ACHN (cell line): ENCODE measurements around the gene KCNB1.

Source experiments
- DNase-seq: peaks from one replicate; pipeline ENCODE4 v3.0.0-alpha.2; 2015
- in situ Hi-C: cut with HindIII; loops from 2 replicates; pipeline ENCODE4 v1.10.0; 2017; ENCODE audit warnings: low sequenced_read_pairs, low pct_ligation_motif_present, low pct_unique_long_range_greater_than_20kb

The KCNB1 gene

GRCh38 chr20:49478754-49479689, 3.4 kb downstream of the KCNB1 start:
- in situ Hi-C loops: no loop called here
- no peak for DNase-seq

GRCh38 chr20:49478266-49478665, 4.2 kb downstream of the KCNB1 start:
- in situ Hi-C loops: no loop called here
- DNase-seq: peak; percentile 8

- DNase-seq: no peak
- in situ Hi-C loops: no loop called here
Measured at GRCh38 chr20:49477200-49477599, 5.3 kb downstream of the KCNB1 start.

- in situ Hi-C loops: no loop called here
- DNase-seq: no peak
Measured at GRCh38 chr20:49476016-49476355, 6.5 kb downstream of the KCNB1 start.

- in situ Hi-C loops: no loop called here
- no peak for DNase-seq
Measured at GRCh38 chr20:49475292-49476015, 7.0 kb downstream of the KCNB1 start.

GRCh38 chr20:49471397-49471796, 11.1 kb downstream of the KCNB1 start:
- in situ Hi-C loops: no loop called here
- DNase-seq: no peak

GRCh38 chr20:49470922-49471321, 11.5 kb downstream of the KCNB1 start:
- in situ Hi-C loops: no loop called here
- no peak for DNase-seq

GRCh38 chr20:49469060-49469459, 13.4 kb downstream of the KCNB1 start:
- no peak for DNase-seq
- in situ Hi-C loops: no loop called here

GRCh38 chr20:49468412-49468811, 14.1 kb downstream of the KCNB1 start:
- no peak for DNase-seq
- in situ Hi-C loops: no loop called here

- in situ Hi-C loops: no loop called here
- no peak for DNase-seq
Measured at GRCh38 chr20:49466114-49466912, 16.2 kb downstream of the KCNB1 start.

GRCh38 chr20:49464556-49464955, 17.9 kb downstream of the KCNB1 start:
- in situ Hi-C loops: no loop called here

GRCh38 chr20:49462626-49463025, 19.8 kb downstream of the KCNB1 start:
- no peak for DNase-seq
- in situ Hi-C loops: no loop called here

More at GRCh38 chr20:49464556-49464955, 17.9 kb downstream of the KCNB1 start:
- no peak for DNase-seq

GRCh38 chr20:49461894-49462620, 20.4 kb downstream of the KCNB1 start:
- no peak for DNase-seq
- in situ Hi-C loops: no loop called here

- DNase-seq: peak; percentile 91
- in situ Hi-C loops: no loop called here
Measured at GRCh38 chr20:49460916-49461315, 21.6 kb downstream of the KCNB1 start.

GRCh38 chr20:49460131-49460530, 22.3 kb downstream of the KCNB1 start:
- in situ Hi-C loops: no loop called here
- DNase-seq: no peak

GRCh38 chr20:49459684-49460083, 22.8 kb downstream of the KCNB1 start:
- in situ Hi-C loops: no loop called here
- DNase-seq: no peak

- in situ Hi-C loops: no loop called here
- no peak for DNase-seq
Measured at GRCh38 chr20:49457444-49457843, 25.0 kb downstream of the KCNB1 start.

- DNase-seq: no peak
- in situ Hi-C loops: no loop called here
Measured at GRCh38 chr20:49456646-49457045, 25.8 kb downstream of the KCNB1 start.
